Loucy (cell line): ENCODE measurements around the gene ACTN1.

Experiments
- CTCF ChIP-seq: fragments of 200-600 bp; sonication (generic); conservative IDR thresholded peaks from 2 replicates; pipeline ENCODE4 v1.5.1; 2014; ENCODE audit warnings: mild to moderate bottlenecking, antibody characterized with exemption, low read length
- EZH2phosphoT487 ChIP-seq: fragments of 200-600 bp; IDR thresholded peaks from 2 replicates; pipeline ENCODE4 v1.6.1; 2018; ENCODE audit warnings: antibody characterized with exemption, mild to moderate bottlenecking, moderate library complexity, borderline replicate concordance

GRCh38 chr14:68918612-68919011, 60.5 kb downstream of the ACTN1 start:
- TF ChIP-seq CTCF (no peak), EZH2phosphoT487 (no peak)
